Measurements from ENCODE around the gene CLEC2L. TPM values are rescaled to one million over a fixed set of nuclear protein-coding genes. Genes with fewer than 3 reads are reported as not detected.

Gene CLEC2L
- polyA plus RNA-seq, 1 donor (not counting 4 experiments of a cell fraction or from before 2014, with no cell fraction given): not detected

GRCh38 chr7:139500770-139501138 lies 22.7 kb upstream of the CLEC2L start:
- H3K4me3 ChIP-seq (ENCODE audit: control insufficient read depth in 2 of 3, extremely low read depth in 1 of 3, insufficient read depth in 2 of 3, low read depth in 1 of 3, low read length in 3 of 3): no peak overlapping the region
- H3K36me3 ChIP-seq (ENCODE audit: control insufficient read depth in 2 of 2, extremely low read depth in 1 of 2, insufficient read depth in 2 of 2, low read length in 2 of 2): no peaks in the 10 kb centered on the region
- dilution Hi-C loops (cut with MboI; ENCODE audit: extremely low pct_ligation_motif_present, low sequenced_read_pairs): no loop called here
- no peak overlapping the region for H3K27ac ChIP-seq (ENCODE audit: control insufficient read depth, insufficient read depth, low read length)
- no peak overlapping the region for H3K4me2 ChIP-seq (ENCODE audit: control insufficient read depth, extremely low read depth, insufficient read depth, low read depth, low read length)
- no peak overlapping the region for H3K9ac ChIP-seq (ENCODE audit: control insufficient read depth, extremely low read depth, insufficient read depth, low read length)
- H4K20me1 ChIP-seq (ENCODE audit: control insufficient read depth, extremely low read depth, insufficient read depth, low read length): no peaks in the 10 kb centered on the region
- no peaks in the 10 kb centered on the region for H3K4me1 ChIP-seq (ENCODE audit: control insufficient read depth, extremely low read depth, insufficient read depth, low read length)
- H3K27me3 ChIP-seq (ENCODE audit: control insufficient read depth, extremely low read depth, insufficient read depth, low read length): no peaks in the 10 kb centered on the region
- no peaks in the 10 kb centered on the region for H3K9me3 ChIP-seq (ENCODE audit: control insufficient read depth, low read depth, low read length)
- FAIRE-seq (no peak), DNase-seq (ENCODE audit: low read depth, low spot score) (no peak)
- no peaks in the 10 kb centered on the region for H3K79me2 ChIP-seq (ENCODE audit: control insufficient read depth, insufficient read depth, low read length)
- no peaks in the 10 kb centered on the region for H3K9me1 ChIP-seq (ENCODE audit: control insufficient read depth, extremely low read depth, insufficient read depth, low read length)
- no peak overlapping the region for H2AFZ ChIP-seq (ENCODE audit: control insufficient read depth, low read length)
- TF ChIP-seq CTCF (optimal IDR thresholded peaks at IDR 0.05 in 1 of 3, IDR thresholded peaks at IDR 0.05 in 1 of 3, conservative IDR thresholded peaks at IDR 0.05 in 1 of 3; ENCODE audit: extremely low read depth in 1 of 3, insufficient read depth in 2 of 3, low read length in 3 of 3) (no peak), EZH2 (IDR thresholded peaks at IDR 0.05; ENCODE audit: low read length) (no peak)

GRCh38 chr7:139502226-139502625 lies 21.3 kb upstream of the CLEC2L start:
- Histone ChIP-seq H3K36me3 (ENCODE audit: control insufficient read depth in 2 of 2, extremely low read depth in 1 of 2, insufficient read depth in 2 of 2, low read length in 2 of 2) (no peaks in the 10 kb centered on the region), H3K4me1 (ENCODE audit: control insufficient read depth, extremely low read depth, insufficient read depth, low read length) (no peaks in the 10 kb centered on the region), H3K9ac (ENCODE audit: control insufficient read depth, extremely low read depth, insufficient read depth, low read length) (no peak overlapping the region), H3K4me2 (ENCODE audit: control insufficient read depth, extremely low read depth, insufficient read depth, low read depth, low read length) (no peak overlapping the region), H3K4me3 (ENCODE audit: control insufficient read depth in 2 of 3, extremely low read depth in 1 of 3, insufficient read depth in 2 of 3, low read depth in 1 of 3, low read length in 3 of 3) (no peak overlapping the region), H3K9me1 (ENCODE audit: control insufficient read depth, extremely low read depth, insufficient read depth, low read length) (no peaks in the 10 kb centered on the region), H2AFZ (ENCODE audit: control insufficient read depth, low read length) (no peak overlapping the region), H3K27ac (ENCODE audit: control insufficient read depth, insufficient read depth, low read length) (no peak overlapping the region), H3K9me3 (ENCODE audit: control insufficient read depth, low read depth, low read length) (no peaks in the 10 kb centered on the region), H4K20me1 (ENCODE audit: control insufficient read depth, extremely low read depth, insufficient read depth, low read length) (no peaks in the 10 kb centered on the region), H3K79me2 (ENCODE audit: control insufficient read depth, insufficient read depth, low read length) (no peaks in the 10 kb centered on the region), H3K27me3 (ENCODE audit: control insufficient read depth, extremely low read depth, insufficient read depth, low read length) (no peaks in the 10 kb centered on the region)
- TF ChIP-seq EZH2 (IDR thresholded peaks at IDR 0.05; ENCODE audit: low read length) (no peak), CTCF (optimal IDR thresholded peaks at IDR 0.05 in 1 of 3, IDR thresholded peaks at IDR 0.05 in 1 of 3, conservative IDR thresholded peaks at IDR 0.05 in 1 of 3; ENCODE audit: extremely low read depth in 1 of 3, insufficient read depth in 2 of 3, low read length in 3 of 3) (no peak)
- FAIRE-seq (no peak), DNase-seq (ENCODE audit: low read depth, low spot score) (no peak)
- dilution Hi-C loops (cut with MboI; ENCODE audit: extremely low pct_ligation_motif_present, low sequenced_read_pairs): no loop called here

Data from keratinocyte (primary cell).